HG03439 (cell line): ENCODE data around the gene IRS1.
A peak's percentile ranks its signal among the peaks of the same experiment; 100 is the strongest.

ENCODE experiments used
- ATAC-seq: cut with Tn5 transposase; IDR thresholded peaks from one replicate; pipeline ENCODE4 v1.9.1; 2021; ENCODE audit warnings: mild to moderate bottlenecking, moderate library complexity; ENCODE audit not compliant: unreplicated experiment

Gene IRS1

GRCh38 chr2:226828191-226828590 lies 28.6 kb upstream of the IRS1 start:
- no peak for ATAC-seq

GRCh38 chr2:226825056-226825455 lies 25.4 kb upstream of the IRS1 start:
- ATAC-seq = no peak

DNA sequence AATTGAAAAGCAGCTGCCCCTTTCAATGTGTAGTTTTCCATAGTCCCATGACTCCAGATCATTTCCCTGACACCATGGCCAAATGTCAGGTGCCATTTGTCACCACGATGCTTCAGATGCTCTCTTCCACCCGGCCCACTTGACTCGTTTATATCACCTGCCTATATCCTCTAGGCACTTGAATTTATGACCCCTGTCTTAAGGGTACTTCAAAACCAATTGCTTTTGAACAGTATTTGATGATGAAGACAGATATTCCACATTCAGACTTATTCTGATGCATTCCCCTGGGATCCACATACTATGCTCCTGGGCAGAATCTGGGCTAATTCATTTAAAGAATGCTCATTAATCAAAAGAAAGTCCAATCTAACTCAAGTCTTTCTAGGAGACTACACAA lies 19.3 kb upstream of the IRS1 start:
- no peak for ATAC-seq

DNA sequence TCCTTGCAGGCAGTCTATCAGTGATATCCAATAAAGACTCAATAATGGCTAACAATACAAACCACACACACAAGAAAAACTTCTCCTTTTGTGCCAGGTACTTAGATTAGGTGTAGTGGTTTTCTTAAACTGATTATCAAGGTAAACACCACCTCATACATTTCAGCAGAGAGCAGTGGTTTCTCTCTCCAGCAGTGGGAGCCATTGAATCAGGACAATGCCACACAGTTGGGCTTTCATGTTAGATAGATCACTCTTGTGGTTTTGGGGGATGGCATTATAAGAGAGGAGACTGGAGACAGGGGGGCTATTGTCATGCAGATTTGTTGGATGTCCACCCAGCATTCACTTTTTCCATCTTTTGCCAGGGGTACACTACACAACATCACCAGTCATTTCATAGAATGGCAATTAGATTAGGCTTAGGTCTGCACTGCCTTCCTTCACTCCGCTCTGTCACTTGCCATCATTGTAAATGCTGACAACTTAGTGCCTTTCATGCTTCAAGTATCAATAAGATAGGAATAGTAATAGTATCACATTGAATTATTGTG lies 13.6 kb upstream of the IRS1 start:
- no peak for ATAC-seq

DNA sequence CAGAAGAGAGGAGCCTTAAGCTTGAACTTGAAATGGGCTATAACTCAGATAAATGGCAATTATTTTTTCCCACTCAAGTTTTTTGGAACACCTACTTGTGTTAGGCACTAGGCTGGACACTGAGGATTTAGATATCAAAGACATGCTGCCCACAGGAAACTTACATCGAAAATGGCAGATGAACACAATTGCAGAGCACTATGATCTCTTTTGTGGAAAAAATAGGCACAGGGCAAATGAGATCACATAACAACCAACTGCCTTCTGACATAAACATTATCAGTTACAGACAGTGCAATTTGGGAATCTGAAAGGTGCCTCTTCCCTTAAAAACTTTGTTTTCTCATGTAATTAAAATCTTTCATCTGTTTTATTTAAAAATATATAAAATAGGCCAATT lies 3.8 kb upstream of the IRS1 start:
- ATAC-seq = no peak

DNA sequence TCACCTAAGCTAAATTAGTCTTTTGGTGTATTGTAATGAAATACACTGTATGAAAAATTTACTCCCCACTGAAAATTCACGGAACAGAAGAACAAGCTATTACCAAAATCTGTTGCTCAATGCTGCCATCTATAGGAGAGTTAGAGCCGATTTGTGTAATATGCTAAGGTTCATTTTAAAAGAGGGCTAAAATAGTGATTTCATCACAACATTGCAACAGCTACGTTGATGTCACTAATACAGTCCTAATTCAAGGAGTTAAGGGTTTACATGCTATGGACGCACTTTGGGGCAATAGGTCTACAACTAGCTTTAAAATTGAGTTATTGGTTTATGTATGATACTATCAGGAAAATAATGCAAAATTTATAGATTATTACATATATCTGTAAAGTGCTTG lies 3.0 kb upstream of the IRS1 start:
- ATAC-seq = no peak

DNA sequence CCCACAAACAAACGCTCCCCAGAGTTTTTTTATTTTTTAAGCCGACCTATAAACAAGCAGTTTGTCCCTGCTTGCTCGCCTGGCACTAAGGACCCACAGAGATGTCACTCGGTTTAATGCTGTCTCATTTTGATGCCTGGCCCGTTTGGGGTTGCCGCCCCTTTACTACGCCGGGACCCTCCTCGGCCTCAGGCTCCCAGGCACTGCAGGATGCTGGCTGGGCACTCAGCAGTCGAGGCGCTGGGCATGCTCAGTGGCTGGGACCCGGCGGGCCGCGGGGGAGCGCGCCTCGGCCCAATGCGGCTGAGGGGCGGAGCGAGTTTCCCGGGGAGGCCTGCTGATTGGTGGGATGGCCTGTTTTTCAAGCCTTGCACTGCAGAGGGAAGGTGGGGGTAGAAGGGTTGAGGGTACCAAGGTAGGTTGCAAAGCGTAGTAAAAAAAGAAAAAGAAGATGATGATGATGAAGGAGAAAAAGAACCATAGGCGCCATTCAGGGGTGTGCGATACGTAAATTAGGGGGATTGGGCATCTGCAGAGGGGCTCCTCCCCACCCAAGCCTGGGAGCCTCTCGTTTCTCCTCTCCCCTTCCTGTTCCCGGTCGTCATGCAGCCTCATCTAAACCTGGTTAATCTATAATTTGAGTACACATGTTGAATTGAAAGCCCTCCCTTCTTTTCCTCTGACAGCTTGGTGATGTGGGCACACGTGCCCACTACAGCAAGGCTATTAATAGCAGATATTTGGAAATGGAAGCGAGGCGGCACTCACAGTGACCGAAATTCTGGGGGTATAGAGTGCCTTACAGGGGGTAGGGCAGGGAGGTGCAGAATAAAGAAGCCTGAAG lies 1.5 kb upstream of the IRS1 start:
- ATAC-seq = peak; percentile 78

DNA sequence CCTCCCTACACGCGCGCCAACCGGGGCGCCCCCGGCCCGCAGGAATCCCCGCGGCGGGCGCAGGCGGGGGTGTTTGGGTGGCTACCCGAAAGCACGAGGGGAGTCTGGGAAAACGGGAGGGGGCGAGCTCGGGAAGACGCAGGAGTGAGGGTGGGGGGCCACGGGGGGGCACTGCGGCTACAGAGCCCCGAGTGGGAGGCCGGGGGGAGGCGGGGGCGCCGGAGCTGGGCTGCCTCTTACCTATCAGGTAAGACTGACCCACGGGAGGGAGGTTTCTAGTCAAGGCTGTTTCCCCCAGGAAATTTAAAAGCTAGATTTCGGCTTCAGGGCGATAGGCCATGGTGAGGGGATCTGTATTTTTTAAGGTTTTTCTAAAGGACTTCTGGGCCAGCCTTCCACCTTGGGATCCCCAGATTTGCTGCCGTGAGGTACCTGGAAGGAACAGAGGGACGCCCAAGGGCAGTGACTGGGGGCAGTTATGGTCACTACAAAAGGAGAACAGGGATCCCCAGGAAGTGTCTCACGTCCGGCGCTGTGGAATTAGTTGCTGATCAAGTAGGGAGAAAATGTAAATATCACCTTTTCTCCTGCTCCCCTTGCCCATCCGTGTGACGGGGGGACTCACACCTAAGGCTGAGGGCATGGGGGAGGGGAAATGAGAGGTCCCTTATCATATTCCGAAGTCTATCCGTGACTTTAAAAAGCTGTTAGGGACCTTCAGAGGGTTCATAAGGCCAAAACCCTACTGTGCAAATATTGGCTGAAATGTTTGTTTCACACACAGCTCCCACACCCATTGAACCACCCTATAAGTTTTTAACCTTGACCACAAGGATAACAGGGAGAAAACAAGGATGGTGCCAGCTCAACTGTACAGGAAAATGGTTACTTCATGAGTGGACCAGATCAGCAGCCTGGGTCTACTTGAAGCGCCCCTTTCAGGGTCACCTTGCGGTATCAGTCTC lies 638 bp upstream of the IRS1 start:
- ATAC-seq = no peak

DNA sequence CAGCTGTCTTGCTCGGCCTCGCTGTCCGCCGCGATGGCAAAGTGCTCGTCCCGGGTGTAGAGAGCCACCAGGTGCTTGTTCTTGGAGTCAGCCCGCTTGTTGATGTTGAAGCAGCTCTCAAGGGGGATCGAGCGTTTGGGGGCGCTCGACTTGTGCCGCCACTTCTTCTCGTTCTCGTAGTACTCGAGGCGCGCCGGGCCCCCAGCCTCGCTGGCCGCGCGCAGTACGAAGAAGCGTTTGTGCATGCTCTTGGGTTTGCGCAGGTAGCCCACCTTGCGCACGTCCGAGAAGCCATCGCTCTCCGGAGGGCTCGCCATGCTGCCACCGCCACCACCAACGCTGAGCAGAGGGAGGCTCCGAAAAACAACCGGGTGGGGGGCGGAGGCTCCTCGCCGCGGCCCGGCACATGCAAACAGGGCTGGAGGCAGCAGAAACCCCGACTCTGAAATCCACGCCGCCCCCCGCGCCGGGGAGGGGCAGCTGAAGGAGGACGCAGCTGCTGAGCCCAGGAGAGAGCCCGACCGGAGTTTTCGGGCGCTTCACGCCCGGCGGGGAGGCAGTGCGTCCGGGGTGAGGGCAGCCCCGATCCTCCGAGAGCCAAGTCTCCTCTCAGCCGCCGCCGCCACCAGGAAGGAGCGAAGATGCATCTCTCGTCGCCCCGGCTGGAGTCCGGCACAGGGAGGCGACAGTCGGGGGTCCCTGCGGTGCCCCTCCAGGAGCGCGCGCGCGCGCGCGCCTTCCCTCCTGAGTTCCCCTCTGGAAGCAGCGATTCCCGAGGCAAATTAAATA lies 1.0 kb downstream of the IRS1 start:
- peak; percentile 28 for ATAC-seq

DNA sequence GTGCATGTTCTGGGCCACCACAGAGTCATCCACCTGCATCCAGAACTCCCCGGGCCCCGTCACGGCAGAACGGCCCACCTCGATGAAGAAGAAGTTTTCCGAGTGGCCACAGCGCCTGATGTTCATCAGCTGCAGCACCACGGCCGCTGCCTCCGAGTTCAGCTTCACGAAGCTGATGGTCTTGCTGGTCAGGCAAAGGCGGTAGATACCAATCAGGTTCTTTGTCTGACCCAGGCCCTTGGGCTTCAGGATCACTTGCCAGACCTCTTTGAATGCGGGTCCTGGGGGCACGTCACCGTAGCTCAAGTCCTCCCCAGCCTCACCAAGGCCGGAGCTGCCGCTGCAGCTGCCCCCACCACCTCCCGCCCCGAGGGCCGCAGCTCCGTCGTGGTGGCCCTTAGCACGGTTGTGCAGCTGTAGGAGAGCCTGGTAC lies 1.6 kb downstream of the IRS1 start:
- no peak for ATAC-seq

DNA sequence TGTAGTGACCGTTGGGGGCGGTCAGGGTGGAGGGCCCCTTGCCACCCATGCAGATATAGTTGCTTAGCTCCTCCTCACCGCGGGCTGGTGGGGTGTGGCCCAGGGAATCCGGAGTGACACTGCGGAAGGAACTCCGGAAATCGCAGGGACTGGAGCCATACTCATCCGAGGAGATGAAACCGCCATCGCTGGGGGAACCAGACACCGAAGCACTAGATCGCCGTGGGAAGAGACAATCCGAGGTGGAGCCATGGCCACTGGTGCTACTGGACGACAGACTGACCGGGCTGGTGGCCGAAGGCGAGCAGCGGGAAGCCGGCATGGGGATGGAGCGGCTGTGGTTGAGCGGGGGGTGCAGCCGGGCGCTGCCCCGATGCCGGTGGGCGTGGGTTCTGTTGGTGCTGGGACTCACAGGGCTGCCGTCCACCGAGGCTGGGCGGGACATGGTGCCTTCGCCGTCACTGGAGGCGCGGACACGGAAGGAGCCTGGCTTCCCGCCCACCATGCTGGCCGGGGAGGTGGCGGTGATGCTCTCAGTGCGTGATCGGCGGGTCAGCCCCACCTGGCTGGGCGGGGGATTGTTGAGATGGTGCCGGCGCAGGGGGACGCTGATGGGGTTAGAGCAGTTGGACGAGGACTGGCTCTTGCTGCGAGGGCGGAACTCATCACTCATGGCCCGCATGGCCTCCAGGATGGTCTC lies 2.2 kb downstream of the IRS1 start:
- no peak for ATAC-seq

DNA sequence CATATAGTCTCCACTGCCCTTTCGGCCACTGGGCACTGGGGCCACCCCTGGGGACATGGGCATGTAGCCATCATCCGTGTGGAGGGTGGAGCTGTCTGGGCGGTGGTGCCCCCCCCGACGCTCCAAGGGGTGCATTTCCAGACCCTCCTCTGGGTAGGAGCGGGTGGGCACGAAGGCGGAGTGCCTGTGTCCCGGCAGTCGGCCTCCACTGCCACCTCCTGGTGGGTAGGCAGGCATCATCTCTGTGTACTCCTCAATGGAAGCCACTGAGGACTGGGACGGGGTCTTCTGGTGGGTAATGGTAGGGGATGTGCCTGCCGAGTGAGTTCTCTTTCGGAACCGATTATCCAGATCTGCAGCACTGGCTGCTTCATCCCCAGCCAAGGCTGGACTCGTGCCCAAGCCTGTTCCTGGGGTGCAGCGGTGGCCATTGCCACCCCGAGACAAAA lies 2.8 kb downstream of the IRS1 start:
- ATAC-seq = no peak

DNA sequence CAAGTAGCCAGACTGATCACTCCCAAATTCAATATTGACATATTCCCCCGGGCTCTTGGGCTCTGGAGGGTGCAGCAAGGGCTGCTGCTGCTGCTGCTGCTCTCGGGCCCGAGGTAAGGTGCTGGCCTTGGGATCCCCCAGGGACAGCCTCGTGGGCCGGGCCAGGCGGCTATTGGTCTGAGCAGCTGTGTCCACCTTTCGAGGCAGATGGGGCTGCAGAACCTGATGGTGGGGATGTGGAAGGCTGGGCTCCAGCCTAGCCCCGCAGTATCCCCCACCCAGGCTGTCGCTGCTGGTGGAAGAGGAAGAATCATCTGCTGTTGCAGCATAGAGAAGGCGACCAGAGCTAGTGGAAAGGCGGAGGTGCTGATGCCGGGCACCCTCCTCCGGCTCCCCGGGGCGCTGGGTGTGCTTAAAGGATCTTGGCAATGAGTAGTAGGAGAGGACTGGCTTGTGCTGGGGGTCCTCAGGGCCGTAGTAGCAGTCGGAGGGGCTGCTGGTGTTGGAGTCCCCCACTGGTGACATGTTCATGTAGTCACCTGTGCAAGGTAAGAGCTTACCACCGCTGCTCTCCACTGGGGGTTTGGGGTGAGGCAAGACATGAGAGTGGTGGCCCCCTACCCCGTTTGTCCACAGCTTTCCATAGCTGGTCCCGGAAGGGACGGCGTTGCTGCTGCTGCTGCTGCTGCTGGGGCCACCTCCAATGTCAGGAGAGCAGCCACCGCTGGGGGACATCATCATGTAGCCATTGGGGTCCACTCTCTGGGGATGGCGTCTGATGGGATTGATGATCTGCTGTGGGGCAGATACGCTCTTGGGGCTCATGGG lies 3.4 kb downstream of the IRS1 start:
- ATAC-seq = no peak

- ATAC-seq = no peak
Observed at GRCh38 chr2:226795281-226796011, 4.2 kb downstream of the IRS1 start.

DNA sequence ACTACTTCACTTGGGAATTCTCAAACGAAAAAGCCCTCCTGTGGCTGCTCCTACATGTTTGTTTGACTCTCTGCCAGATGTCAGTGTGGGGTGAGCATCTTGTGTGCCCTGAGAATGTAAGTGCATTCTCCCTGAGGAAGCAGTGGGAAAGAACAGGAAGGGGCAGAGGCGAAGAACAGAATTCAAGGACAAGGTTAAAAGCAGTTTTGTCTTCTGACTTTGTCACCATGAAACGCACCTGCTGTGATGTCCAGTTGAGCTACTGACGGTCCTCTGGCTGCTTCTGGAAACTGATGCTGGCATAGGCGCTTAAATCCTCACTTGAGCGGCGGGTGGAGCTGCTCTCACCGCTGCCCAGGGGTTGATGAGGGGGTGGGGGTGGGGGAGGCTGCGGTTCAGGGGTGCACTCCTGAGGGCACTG lies 4.9 kb downstream of the IRS1 start:
- no peak for ATAC-seq

GRCh38 chr2:226794196-226794661 lies 5.4 kb downstream of the IRS1 start:
- ATAC-seq = no peak

DNA sequence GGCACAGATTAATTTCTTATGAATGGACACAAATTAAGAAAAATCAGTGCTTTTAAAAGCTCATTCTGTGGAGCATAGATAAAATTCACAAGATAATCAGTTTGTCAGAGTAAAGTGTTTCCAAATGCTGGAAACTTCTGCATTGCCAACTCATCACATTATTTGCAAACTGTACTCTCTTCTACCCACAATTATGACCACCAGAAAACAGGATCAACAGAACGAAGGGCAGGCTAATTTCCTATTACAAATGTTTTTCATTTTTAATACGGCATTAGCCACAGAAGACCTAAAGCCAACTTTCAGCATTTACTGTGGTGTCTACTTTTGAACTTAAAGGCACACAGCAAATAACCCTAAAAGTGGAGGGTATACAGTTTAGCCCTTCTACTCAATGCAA lies 6.0 kb downstream of the IRS1 start:
- ATAC-seq = no peak

GRCh38 chr2:226792155-226792881 lies 7.3 kb downstream of the IRS1 start:
- ATAC-seq = no peak
